ENCODE measurements around the gene PDE7B. TPM values are rescaled to one million over a fixed set of nuclear protein-coding genes. Genes with fewer than 3 reads are reported as not detected.
"Not testable (repeated sequence)": the region's sequence is repeated elsewhere in the genome, so short reads cannot be mapped to it uniquely, and the experiment has no call there.

The PDE7B gene
- polyA plus RNA-seq, 1 of the 3 experiments (the other 2 are of a cell fraction), result 1.9 TPM

- H3K27me3 ChIP-seq (ENCODE audit: insufficient read depth), result no peaks in the 10 kb centered on the region
- no peak overlapping the region for H2AFZ ChIP-seq (ENCODE audit: low read depth)
- WGBS (ENCODE audit: low lambda C conversion rate), result 97% methylated on average over 1 of the region's 1 CpG
- no peaks in the 10 kb centered on the region for H3F3A ChIP-seq (replicated peaks; ENCODE audit: insufficient read depth)
- no peak for DNase-seq
- H3K9ac ChIP-seq, result no peak overlapping the region
- H3K9me2 ChIP-seq, result no peaks in the 10 kb centered on the region
- no peaks in the 10 kb centered on the region; the same call in 1 of the 2 replicates for H3K79me2 ChIP-seq (ENCODE audit: insufficient read depth)
- no peak overlapping the region for H3K27ac ChIP-seq (ENCODE audit: low read depth in 2 of 2, low read length in 1 of 2)
- no peaks in the 10 kb centered on the region for H3K36me3 ChIP-seq (replicated peaks in 1 of 2; ENCODE audit: control insufficient read depth in 1 of 2, insufficient read depth in 2 of 2, low read length in 1 of 2)
- no peaks in the 10 kb centered on the region; the same call in 1 of the 2 replicates for H3K9me3 ChIP-seq
- H3K4me3 ChIP-seq (ENCODE audit: low read depth in 2 of 2, low read length in 1 of 2), result no peak overlapping the region
- CTCF ChIA-PET, result no interaction called here
- H4K20me1 ChIP-seq (ENCODE audit: insufficient read depth), result no peaks in the 10 kb centered on the region
- no peaks in the 10 kb centered on the region; a peak in 1 of 4 replicates for H3K4me1 ChIP-seq (ENCODE audit: control insufficient read depth in 1 of 2, insufficient read depth in 2 of 2, low read depth in 1 of 2, low read length in 1 of 2)
- POLR2A ChIA-PET, result no interaction called here
- H3K4me2 ChIP-seq, result no peak overlapping the region
- TF ChIP-seq EZH2phosphoT487 (IDR thresholded peaks at IDR 0.05; ENCODE audit: borderline replicate concordance, low read depth) (no peak), USF1 (IDR thresholded peaks at IDR 0.05; ENCODE audit: borderline replicate concordance, low read depth) (no peak), PBX3 (IDR thresholded peaks at IDR 0.05) (no peak), SMC3 (IDR thresholded peaks at IDR 0.05; ENCODE audit: low read depth, low read length) (no peak)
These were observed 9.7 kb downstream of the PDE7B start for GRCh38 chr6:135861189-135861588.

- POLR2A ChIA-PET; CTCF ChIA-PET; H3K9ac ChIP-seq; H3K27ac ChIP-seq (ENCODE audit: low read depth in 2 of 2, low read length in 1 of 2); H3K27me3 ChIP-seq (ENCODE audit: insufficient read depth); H3K36me3 ChIP-seq (replicated peaks in 1 of 2; ENCODE audit: control insufficient read depth in 1 of 2, insufficient read depth in 2 of 2, low read length in 1 of 2); H3K9me2 ChIP-seq; H3K9me3 ChIP-seq; H3K4me1 ChIP-seq (ENCODE audit: control insufficient read depth in 1 of 2, insufficient read depth in 2 of 2, low read depth in 1 of 2, low read length in 1 of 2); H3F3A ChIP-seq (replicated peaks; ENCODE audit: insufficient read depth); H2AFZ ChIP-seq (ENCODE audit: low read depth); DNase-seq; H3K4me2 ChIP-seq; H3K79me2 ChIP-seq (ENCODE audit: insufficient read depth); H3K4me3 ChIP-seq (ENCODE audit: low read depth in 2 of 2, low read length in 1 of 2); H4K20me1 ChIP-seq (ENCODE audit: insufficient read depth): not testable (repeated sequence)
- 75% methylated on average over 2 of the region's 2 CpGs for WGBS (ENCODE audit: low lambda C conversion rate)
These were observed 13.4 kb downstream of the PDE7B start for GRCh38 chr6:135864929-135865328.

- Histone ChIP-seq H3K79me2 (ENCODE audit: insufficient read depth) (no peaks in the 10 kb centered on the region), H3K4me1 (ENCODE audit: control insufficient read depth in 1 of 2, insufficient read depth in 2 of 2, low read depth in 1 of 2, low read length in 1 of 2) (no peaks in the 10 kb centered on the region; a peak in 1 of 4 replicates), H4K20me1 (ENCODE audit: insufficient read depth) (no peaks in the 10 kb centered on the region), H3K9me3 (no peaks in the 10 kb centered on the region; the same call in 1 of the 2 replicates), H3K4me2 (no peak overlapping the region), H3F3A (replicated peaks; ENCODE audit: insufficient read depth) (peaks cover 3% of the 10 kb centered on the region), H3K36me3 (replicated peaks in 1 of 2; ENCODE audit: control insufficient read depth in 1 of 2, insufficient read depth in 2 of 2, low read length in 1 of 2) (no peaks in the 10 kb centered on the region), H3K9me2 (no peaks in the 10 kb centered on the region), H3K27me3 (ENCODE audit: insufficient read depth) (no peaks in the 10 kb centered on the region), H3K4me3 (ENCODE audit: low read depth in 2 of 2, low read length in 1 of 2) (no peak overlapping the region), H2AFZ (ENCODE audit: low read depth) (no peak overlapping the region), H3K9ac (no peak overlapping the region), H3K27ac (ENCODE audit: low read depth in 2 of 2, low read length in 1 of 2) (no peak overlapping the region)
- WGBS (ENCODE audit: low lambda C conversion rate), result 88% methylated on average over 7 of the region's 7 CpGs
- CTCF ChIA-PET, result interaction anchor here (1.2 kb wide), 1 partner anchor 11 kb away, joined by 3 read pairs; no protein-coding TSS in a partner anchor
- POLR2A ChIA-PET, result no interaction called here
- no peak for TF ChIP-seq SMC3 (IDR thresholded peaks at IDR 0.05; ENCODE audit: low read depth, low read length)
- no peak for TF ChIP-seq SIN3A (IDR thresholded peaks at IDR 0.05; ENCODE audit: borderline replicate concordance, low read depth, low read length)
- no peak for TF ChIP-seq REST (IDR thresholded peaks at IDR 0.05; ENCODE audit: low read depth, low read length)
- TF ChIP-seq RCOR1 (IDR thresholded peaks at IDR 0.05; ENCODE audit: low read length), result no peak
- no peak for TF ChIP-seq MEF2A (IDR thresholded peaks at IDR 0.05; ENCODE audit: borderline replicate concordance, low read depth)
- TF ChIP-seq FOXM1 (IDR thresholded peaks at IDR 0.05; ENCODE audit: low read depth), result no peak
- no peak for TF ChIP-seq FOSL2 (IDR thresholded peaks at IDR 0.05; ENCODE audit: borderline replicate concordance, low read depth)
- TF ChIP-seq POLR2AphosphoS5 (IDR thresholded peaks at IDR 0.05; ENCODE audit: low read depth, low read length), result no peak
- no peak for TF ChIP-seq GATA2 (CRISPR knock-in tag; IDR thresholded peaks at IDR 0.05)
- no peak for DNase-seq
These were observed 15.1 kb downstream of the PDE7B start for GRCh38 chr6:135866445-135867123.

Measured in SK-N-SH (cell line).